Skeletal muscle cell (primary cell): ENCODE data around the gene OTUB1.
"Not testable (repeated sequence)": the region's sequence is repeated elsewhere in the genome, so short reads cannot be mapped to it uniquely, and the experiment has no call there.

ENCODE experiments used
- DNase-seq: peaks from one replicate; pipeline ENCODE4 v3.0.0-alpha.2; 2010; ENCODE audit warnings: low read depth
- H3K4me3 ChIP-seq: 2 replicates; pipeline ENCODE4 v1.5.1; 2011; ENCODE audit warnings: low read depth, mild to moderate bottlenecking, control low read depth, low read length, moderate library complexity

The OTUB1 gene

GRCh38 chr11:64037027-64037634 lies 50.9 kb downstream of the OTUB1 start:
- no peak for DNase-seq
- no peak overlapping the region for H3K4me3 ChIP-seq

DNA sequence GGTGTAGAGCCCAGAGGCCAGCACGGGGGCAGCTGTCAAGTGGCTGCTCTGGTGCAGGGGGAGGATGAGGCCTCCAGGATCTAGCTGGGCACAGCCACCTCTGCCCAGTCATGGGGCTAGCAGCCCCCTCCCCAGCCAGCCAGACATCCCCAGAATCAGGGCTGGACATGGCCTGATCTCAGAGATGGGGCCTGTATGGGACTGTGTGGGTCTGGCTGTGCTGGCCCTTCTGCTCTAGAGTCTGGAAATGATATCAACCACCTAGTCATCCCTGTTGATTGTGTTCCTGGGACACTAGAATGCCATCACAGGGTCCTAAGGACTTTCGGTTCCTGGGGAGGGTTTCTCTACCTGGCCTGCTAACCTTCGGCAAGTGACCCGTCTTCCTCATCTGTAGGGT lies 52.3 kb downstream of the OTUB1 start:
- DNase-seq, result no peak

GRCh38 chr11:64039012-64039665 lies 52.9 kb downstream of the OTUB1 start:
- DNase-seq, result no peak
- no peak overlapping the region for H3K4me3 ChIP-seq

More for the DNA sequence above, 52.3 kb downstream of the OTUB1 start:
- no peak overlapping the region for H3K4me3 ChIP-seq

GRCh38 chr11:64040684-64041322 lies 54.6 kb downstream of the OTUB1 start:
- H3K4me3 ChIP-seq, result no peak overlapping the region
- DNase-seq, result no peak

DNA sequence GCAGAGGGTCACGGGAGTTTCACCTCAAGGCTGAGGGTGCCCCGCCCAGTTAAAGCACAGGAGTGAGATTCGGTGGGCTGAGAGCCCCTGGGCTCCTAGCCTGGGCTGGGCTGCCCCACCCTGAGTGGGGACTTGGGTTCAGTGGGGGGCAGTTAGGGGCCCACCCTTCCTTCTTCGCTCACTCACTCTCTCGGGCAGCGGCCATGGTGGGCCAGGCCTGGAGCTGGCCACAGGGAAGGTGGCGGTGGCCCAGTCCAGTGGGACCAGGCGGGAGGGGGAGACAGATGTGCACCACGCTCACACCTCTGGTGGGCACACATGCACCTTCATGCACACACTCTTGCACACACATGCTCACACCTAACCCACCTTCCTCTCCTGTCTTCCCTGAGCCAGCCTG lies 55.6 kb downstream of the OTUB1 start:
- no peak for DNase-seq
- H3K4me3 ChIP-seq, result no peak overlapping the region

GRCh38 chr11:64042301-64042700 lies 56.1 kb downstream of the OTUB1 start:
- DNase-seq, result no peak

DNA sequence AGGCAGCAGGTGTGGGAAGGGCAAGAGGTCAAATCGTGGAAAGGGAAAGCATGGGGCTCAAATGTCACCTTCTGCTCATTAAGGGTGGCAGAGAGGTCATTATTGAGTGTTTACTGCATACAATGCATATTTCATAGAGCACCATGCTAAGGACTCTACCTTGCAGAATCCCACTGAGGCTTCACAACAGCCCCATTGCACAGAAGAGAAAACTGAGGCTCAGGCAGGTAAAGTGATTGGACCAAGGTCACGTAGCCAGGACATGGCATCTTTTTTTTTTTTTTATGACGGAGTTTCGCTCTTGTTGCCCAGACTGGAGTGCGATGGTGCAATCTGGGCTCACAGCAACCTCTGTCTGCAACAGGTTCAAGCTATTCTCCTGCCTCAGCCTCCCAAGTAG lies 57.3 kb downstream of the OTUB1 start:
- no peak overlapping the region for H3K4me3 ChIP-seq
- no peak for DNase-seq

More at GRCh38 chr11:64042301-64042700, 56.1 kb downstream of the OTUB1 start:
- H3K4me3 ChIP-seq, result no peak overlapping the region

- DNase-seq, result no peak
- no peak overlapping the region for H3K4me3 ChIP-seq
Measured at GRCh38 chr11:64044730-64045393, 58.6 kb downstream of the OTUB1 start.

DNA sequence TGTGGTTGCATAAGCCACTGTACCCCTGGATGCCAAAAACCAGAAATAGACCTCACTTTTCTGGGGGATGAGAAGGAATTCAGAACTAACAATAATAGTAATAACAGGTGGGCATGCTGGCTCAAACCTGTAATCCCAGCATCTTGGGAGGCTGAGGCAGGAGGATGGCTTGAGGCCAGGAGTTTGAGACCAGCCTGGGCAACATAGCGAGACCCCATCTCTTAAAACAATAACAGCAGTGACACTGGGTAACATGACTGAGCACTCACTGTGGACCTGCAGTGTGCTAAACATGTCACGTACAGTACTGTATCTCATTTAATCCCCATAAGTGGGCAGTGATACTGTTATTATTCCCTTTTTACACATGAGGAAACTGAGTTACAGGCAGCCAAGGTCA lies 59.5 kb downstream of the OTUB1 start:
- H3K4me3 ChIP-seq, result no peak overlapping the region
- DNase-seq, result no peak

DNA sequence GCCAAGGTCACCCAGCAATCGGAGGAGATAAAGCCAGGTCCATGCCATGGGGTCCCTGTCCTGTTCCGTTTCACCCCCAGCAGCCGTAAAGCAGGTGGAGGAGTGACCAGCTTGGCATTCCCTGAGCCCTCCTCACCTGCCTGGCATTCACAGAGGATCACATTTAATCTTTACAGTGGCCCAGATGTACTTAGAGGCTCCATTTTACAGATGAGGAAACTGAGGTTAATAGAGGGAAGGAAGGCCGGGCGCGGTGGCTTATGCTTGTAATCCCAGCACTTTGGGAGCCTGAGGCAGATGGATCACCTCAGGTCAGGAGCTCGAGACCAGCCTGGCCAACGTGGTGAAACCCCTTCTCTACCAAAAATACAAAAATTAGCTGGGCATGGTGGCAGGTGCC lies 61.1 kb downstream of the OTUB1 start:
- DNase-seq, H3K4me3 ChIP-seq: not testable (repeated sequence)
